ENCODE data around the gene DUS3L. TPM values are rescaled to one million over a fixed set of nuclear protein-coding genes. Genes with fewer than 3 reads are reported as not detected.

DUS3L gene
- total and polyA plus RNA-seq, 11 donors: 12.0 to 20.7 (median 15.8) TPM

GRCh38 chr19:5789886-5790558 lies 941 bp downstream of the DUS3L start:
- no peak for TF ChIP-seq CTCF (IDR thresholded peaks at IDR 0.05)
- no peak for TF ChIP-seq POLR2A (IDR thresholded peaks at IDR 0.05)
- intact Hi-C loops (cut with DNase I): loop anchor here in 4 of 10 donors (2.0 to 10.0 kb wide), 4 partner anchors 68 to 168 kb away; partner anchors contain the start of genes CATSPERD (in 2 of the 4), LONP1 (in 2 of the 4), HSD11B1L (in 1 of the 4) and MICOS13 (in 1 of the 4)
- no peaks in the 10 kb centered on the region for H3K9me3 ChIP-seq
- no peaks in the 10 kb centered on the region for H3K27me3 ChIP-seq
- DNase-seq (peak in 1 of 5 donors; percentile 15), ATAC-seq (no peak)
- peak overlapping the region in 10 of 12 donors; percentile 90 to 100 (median 98) for H3K27ac ChIP-seq
- H3K4me3 ChIP-seq: peak overlapping the region; percentile 59 to 97 (median 82)
- 77 to 81% (median 79%) methylated on average over 26 of the region's 26 CpGs for WGBS, 4 donors
- peaks cover 2 to 51% (median 50%) of the 10 kb centered on the region in 9 donors for H3K36me3 ChIP-seq
- H3K4me1 ChIP-seq: peaks cover 0 to 11% (median 6%) of the 10 kb centered on the region in 12 donors

GRCh38 chr19:5789351-5789761 lies 1.6 kb downstream of the DUS3L start:
- Histone ChIP-seq H3K9me3 (no peaks in the 10 kb centered on the region), H3K27ac (no peak overlapping the region), H3K4me3 (no peak overlapping the region), H3K4me1 (peaks cover 0 to 11% (median 6%) of the 10 kb centered on the region in 12 donors), H3K27me3 (no peaks in the 10 kb centered on the region), H3K36me3 (peaks cover 2 to 57% (median 56%) of the 10 kb centered on the region in 9 donors)
- WGBS, 4 donors: 92 to 95% (median 95%) methylated on average over 17 to 39 of the region's 39 CpGs
- no peak for ATAC-seq
- DNase-seq: no peak
- no peak for TF ChIP-seq POLR2A (IDR thresholded peaks at IDR 0.05)
- no peak for TF ChIP-seq CTCF (IDR thresholded peaks at IDR 0.05)
- intact Hi-C loops (cut with DNase I): no loop called here

- TF ChIP-seq CTCF (IDR thresholded peaks at IDR 0.05): no peak
- TF ChIP-seq POLR2A (IDR thresholded peaks at IDR 0.05): no peak
- no peak for ATAC-seq
Observed at GRCh38 chr19:5788422-5788821, 2.5 kb downstream of the DUS3L start.

GRCh38 chr19:5787409-5788182 lies 3.4 kb downstream of the DUS3L start:
- Histone ChIP-seq H3K27me3 (no peaks in the 10 kb centered on the region), H3K4me3 (no peak overlapping the region), H3K4me1 (peaks cover 0 to 11% (median 6%) of the 10 kb centered on the region in 12 donors), H3K36me3 (peaks cover 2 to 69% (median 61%) of the 10 kb centered on the region in 9 donors), H3K9me3 (no peaks in the 10 kb centered on the region), H3K27ac (no peak overlapping the region)
- TF ChIP-seq CTCF (IDR thresholded peaks at IDR 0.05) (no peak), POLR2A (IDR thresholded peaks at IDR 0.05) (no peak)
- DNase-seq (no peak), ATAC-seq (no peak)
- intact Hi-C loops (cut with DNase I): no loop called here
- WGBS, 4 donors: 91 to 95% (median 92%) methylated on average over 23 to 39 of the region's 39 CpGs

More at GRCh38 chr19:5788422-5788821, 2.5 kb downstream of the DUS3L start:
- Histone ChIP-seq H3K36me3 (peaks cover 2 to 65% (median 61%) of the 10 kb centered on the region in 9 donors), H3K9me3 (no peaks in the 10 kb centered on the region), H3K4me3 (no peak overlapping the region), H3K27me3 (no peaks in the 10 kb centered on the region), H3K27ac (no peak overlapping the region), H3K4me1 (peaks cover 0 to 11% (median 6%) of the 10 kb centered on the region in 12 donors)
- intact Hi-C loops (cut with DNase I): no loop called here
- 88 to 96% (median 93%) methylated on average over 5 of the region's 5 CpGs for WGBS, 4 donors
- no peak for DNase-seq
